Measurements from ENCODE around the gene ETFA.
A peak's percentile ranks its signal among the peaks of the same experiment; 100 is the strongest.

The ETFA gene

DNA sequence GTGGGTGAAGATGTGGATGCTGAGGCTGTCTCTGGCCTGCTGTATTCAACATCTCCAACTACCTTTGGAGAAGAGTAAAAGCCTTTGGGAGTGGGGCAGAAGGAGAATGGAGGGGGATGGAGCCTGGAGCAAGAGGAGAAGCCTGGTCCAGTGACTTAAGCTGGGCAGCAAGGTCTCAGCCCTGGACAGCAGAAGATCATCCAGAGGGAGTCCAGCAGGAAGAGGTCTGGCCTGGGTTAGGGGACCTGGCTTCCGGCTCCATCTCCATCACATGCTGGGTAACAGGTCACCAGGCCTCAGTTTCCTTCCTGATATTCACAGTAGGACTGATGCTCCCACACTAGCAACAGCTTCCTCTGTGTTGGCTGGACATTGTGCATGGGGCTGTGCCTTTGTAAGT, 21.5 kb upstream of the ETFA start:
- no peak for DNase-seq (ENCODE audit: low read depth, low spot score)
- H3K4me3 ChIP-seq (ENCODE audit: low read depth, low read length): no peak overlapping the region
- no peak for TF ChIP-seq CTCF (IDR thresholded peaks at IDR 0.05; ENCODE audit: low read depth, low read length)
- in situ Hi-C loops (cut with HindIII; ENCODE audit: low sequenced_read_pairs): no loop called here

- H3K4me3 ChIP-seq (ENCODE audit: low read depth, low read length): no peak overlapping the region
- peak; percentile 49 for DNase-seq (ENCODE audit: low read depth, low spot score)
- in situ Hi-C loops (cut with HindIII; ENCODE audit: low sequenced_read_pairs): no loop called here
- peak; percentile 70 for TF ChIP-seq CTCF (IDR thresholded peaks at IDR 0.05; ENCODE audit: low read depth, low read length)
These were observed 18.9 kb upstream of the ETFA start for GRCh38 chr15:76330080-76330680.

GRCh38 chr15:76328958-76329357, 17.7 kb upstream of the ETFA start:
- H3K4me3 ChIP-seq (ENCODE audit: low read depth, low read length): no peak overlapping the region
- TF ChIP-seq CTCF (IDR thresholded peaks at IDR 0.05; ENCODE audit: low read depth, low read length): no peak
- in situ Hi-C loops (cut with HindIII; ENCODE audit: low sequenced_read_pairs): no loop called here
- DNase-seq (ENCODE audit: low read depth, low spot score): no peak

- in situ Hi-C loops (cut with HindIII; ENCODE audit: low sequenced_read_pairs): no loop called here
- no peak for TF ChIP-seq CTCF (IDR thresholded peaks at IDR 0.05; ENCODE audit: low read depth, low read length)
These were observed 16.9 kb upstream of the ETFA start for GRCh38 chr15:76328106-76328696.

DNA sequence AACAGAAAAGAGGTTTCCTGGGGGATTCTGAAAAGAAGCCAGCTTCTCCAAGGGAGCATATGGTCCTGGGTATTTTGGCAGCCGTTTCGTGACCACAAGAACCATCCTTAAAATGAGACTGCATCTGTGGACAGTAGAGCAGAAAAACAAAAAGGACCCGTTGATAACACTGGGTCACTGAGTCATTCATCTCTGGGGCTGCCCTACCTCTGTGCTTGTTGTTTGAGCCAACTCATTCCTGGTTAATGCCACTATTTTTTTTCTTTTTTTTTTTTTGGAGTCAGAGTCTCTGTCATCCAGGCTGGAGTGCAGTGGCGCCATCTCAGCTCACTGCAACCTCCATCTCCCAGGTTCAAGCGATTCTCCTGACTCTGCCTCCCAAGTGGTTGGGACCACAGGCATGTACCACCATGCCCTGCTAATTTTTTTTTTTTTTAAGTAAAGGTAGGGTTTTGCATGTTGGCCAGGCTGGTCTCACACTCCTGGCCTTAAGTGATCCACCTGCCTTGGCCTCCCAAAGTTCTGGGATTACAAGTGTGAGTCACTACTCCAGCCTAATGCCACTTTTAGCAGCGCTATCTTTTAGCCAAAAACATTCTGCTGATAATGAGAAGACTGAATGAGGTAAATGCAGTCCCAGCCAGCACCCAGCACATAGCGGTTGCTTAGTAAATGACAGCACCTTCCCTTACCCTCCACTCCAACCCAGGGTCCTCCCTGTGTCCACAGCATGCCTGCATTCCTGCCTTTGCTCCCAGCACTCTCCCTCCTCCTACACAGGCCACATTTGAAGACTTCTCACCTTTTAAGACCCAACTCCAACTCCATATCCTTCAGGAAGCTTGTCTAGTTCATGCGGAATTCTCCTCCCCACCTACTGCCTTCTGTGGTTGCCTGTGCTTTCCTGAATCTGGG, 16.2 kb upstream of the ETFA start:
- in situ Hi-C loops (cut with HindIII; ENCODE audit: low sequenced_read_pairs): no loop called here
- no peak for TF ChIP-seq CTCF (IDR thresholded peaks at IDR 0.05; ENCODE audit: low read depth, low read length)
- no peak for DNase-seq (ENCODE audit: low read depth, low spot score)
- no peak overlapping the region for H3K4me3 ChIP-seq (ENCODE audit: low read depth, low read length)

More at GRCh38 chr15:76328106-76328696, 16.9 kb upstream of the ETFA start:
- no peak overlapping the region for H3K4me3 ChIP-seq (ENCODE audit: low read depth, low read length)
- DNase-seq (ENCODE audit: low read depth, low spot score): no peak

GRCh38 chr15:76325704-76326103, 14.4 kb upstream of the ETFA start:
- TF ChIP-seq CTCF (IDR thresholded peaks at IDR 0.05; ENCODE audit: low read depth, low read length): no peak
- in situ Hi-C loops (cut with HindIII; ENCODE audit: low sequenced_read_pairs): no loop called here
- no peak for DNase-seq (ENCODE audit: low read depth, low spot score)
- no peak overlapping the region for H3K4me3 ChIP-seq (ENCODE audit: low read depth, low read length)

Measured in astrocyte of the spinal cord (primary cell).